ENCODE data around the gene ACP1.

ACP1 gene

DNA sequence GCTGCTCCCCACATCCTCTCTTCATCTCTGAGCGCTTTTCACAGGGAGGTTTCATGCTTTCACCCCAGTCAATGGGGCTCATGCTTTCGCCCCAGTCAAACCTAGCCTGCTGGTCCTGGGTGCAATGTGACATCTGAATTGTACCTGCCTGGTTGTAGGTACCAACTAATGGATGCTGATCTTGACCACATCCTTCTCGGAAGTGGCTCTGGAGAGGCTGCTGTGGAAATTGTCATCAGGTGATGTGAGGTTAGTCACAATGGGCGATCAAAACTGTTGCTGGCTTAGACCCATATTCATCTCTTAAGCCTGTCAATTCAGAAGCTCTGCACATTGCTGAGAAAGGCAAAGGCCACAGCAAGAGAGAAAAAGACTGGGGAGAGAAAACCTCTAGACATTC, 55.8 kb downstream of the ACP1 start:
- Histone ChIP-seq H3K36me3 (ENCODE audit: control insufficient read depth, insufficient read depth, low read length) (no peaks in the 10 kb centered on the region), H3K9me3 (ENCODE audit: control insufficient read depth, insufficient read depth, low read length) (no peaks in the 10 kb centered on the region), H3K27ac (ENCODE audit: low read length) (no peak overlapping the region), H3K4me3 (ENCODE audit: low read length) (no peak overlapping the region), H3K4me1 (ENCODE audit: control insufficient read depth, insufficient read depth, low read length) (no peaks in the 10 kb centered on the region), H3K27me3 (ENCODE audit: control insufficient read depth, insufficient read depth, low read length) (no peaks in the 10 kb centered on the region)
- WGBS (ENCODE audit: insufficient coverage, insufficient read length) = no CpG with 5 or more reads among the region's 4 CpGs
- no peak for DNase-seq (ENCODE audit: low read depth, low spot score)

GRCh38 chr2:322326-322725, 57.6 kb downstream of the ACP1 start:
- Histone ChIP-seq H3K27ac (ENCODE audit: low read length) (no peak overlapping the region), H3K4me1 (ENCODE audit: control insufficient read depth, insufficient read depth, low read length) (no peaks in the 10 kb centered on the region), H3K9me3 (ENCODE audit: control insufficient read depth, insufficient read depth, low read length) (no peaks in the 10 kb centered on the region), H3K36me3 (ENCODE audit: control insufficient read depth, insufficient read depth, low read length) (no peaks in the 10 kb centered on the region), H3K4me3 (ENCODE audit: low read length) (no peak overlapping the region), H3K27me3 (ENCODE audit: control insufficient read depth, insufficient read depth, low read length) (no peaks in the 10 kb centered on the region)
- no peak for DNase-seq (ENCODE audit: low read depth, low spot score)
- WGBS (ENCODE audit: insufficient coverage, insufficient read length) = no CpG with 5 or more reads among the region's 10 CpGs

DNA sequence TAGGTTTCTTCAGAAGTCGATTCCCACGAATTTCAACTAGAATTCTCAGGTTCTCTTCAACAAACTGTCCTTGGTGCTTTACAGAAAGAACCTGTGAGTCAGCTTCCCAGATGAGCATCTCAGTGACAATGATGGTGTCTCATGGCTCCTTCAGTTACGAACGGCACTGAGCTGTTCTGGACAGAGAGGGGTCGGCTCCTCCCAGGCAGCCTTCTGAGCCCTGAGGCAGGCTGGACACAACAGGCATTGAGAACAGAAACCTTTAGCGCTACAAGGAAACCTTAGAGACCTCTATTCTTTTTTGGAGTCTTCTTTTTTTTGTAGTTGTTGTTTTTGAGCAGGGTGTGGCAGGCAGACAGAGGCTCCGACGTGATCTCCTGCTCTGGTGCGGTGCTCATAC, 58.3 kb downstream of the ACP1 start:
- WGBS (ENCODE audit: insufficient coverage, insufficient read length) = no CpG with 5 or more reads among the region's 9 CpGs
- no peaks in the 10 kb centered on the region for H3K4me1 ChIP-seq (ENCODE audit: control insufficient read depth, insufficient read depth, low read length)
- no peak for DNase-seq (ENCODE audit: low read depth, low spot score)
- H3K4me3 ChIP-seq (ENCODE audit: low read length) = no peak overlapping the region
- no peaks in the 10 kb centered on the region for H3K27me3 ChIP-seq (ENCODE audit: control insufficient read depth, insufficient read depth, low read length)
- no peaks in the 10 kb centered on the region for H3K9me3 ChIP-seq (ENCODE audit: control insufficient read depth, insufficient read depth, low read length)
- no peak overlapping the region for H3K27ac ChIP-seq (ENCODE audit: low read length)
- H3K36me3 ChIP-seq (ENCODE audit: control insufficient read depth, insufficient read depth, low read length) = no peaks in the 10 kb centered on the region

Data from iPS DF 6.9 (cell line).